ENCODE data around the gene JARID2. TPM values are rescaled to one million over a fixed set of nuclear protein-coding genes. Genes with fewer than 3 reads are reported as not detected.

JARID2 gene
- total and polyA plus RNA-seq, 10 of the 15 experiments (the other 5 are each of a cell fraction or from before 2014, with no cell fraction given) = 4.2 to 21.6 (median 11.7) TPM

DNA sequence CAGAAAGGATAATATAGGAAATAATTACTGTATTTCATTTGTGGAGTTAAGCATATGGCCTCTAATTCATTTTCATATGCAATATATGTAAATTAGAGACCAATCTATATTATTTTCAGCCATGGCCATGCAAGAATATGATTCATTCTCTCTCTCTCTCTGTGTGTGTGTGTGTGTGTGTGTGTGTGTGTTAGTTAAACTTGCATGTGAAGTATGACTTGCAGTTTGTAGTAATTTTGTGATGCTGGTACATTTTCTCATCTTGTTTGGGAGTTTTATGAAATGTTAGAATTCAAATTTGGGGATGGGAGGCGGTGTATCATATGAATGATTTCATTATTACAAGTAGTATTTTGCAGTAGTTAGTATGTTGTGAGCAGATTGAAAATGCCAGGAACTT, 74.8 kb downstream of the JARID2 start:
- ChIA-PET SMC1A (ENCODE audit: uncharacterized antibody, unreplicated experiment) (interaction anchor here (0.8 to 13.2 kb wide), 13 partner anchors 9 to 114 kb away, joined by 3 to 301 read pairs (median 10); no protein-coding TSS in a partner anchor), RAD21 (ENCODE audit: unreplicated experiment) (interaction anchor here (0.6 to 9.3 kb wide), 12 partner anchors 10 to 138 kb away, joined by 3 to 75 read pairs (median 5); no protein-coding TSS in a partner anchor), POLR2A (interaction anchor here (0.6 to 3.3 kb wide), 15 partner anchors 9 to 67 kb away, joined by 3 to 13 read pairs (median 4); no protein-coding TSS in a partner anchor), CTCF (interaction anchor here (0.8 to 14.2 kb wide), 9 partner anchors 12 to 885 kb away, joined by 3 to 146 read pairs (median 5); no protein-coding TSS in a partner anchor)
- Histone ChIP-seq H3K9ac (ENCODE audit: control insufficient read depth, insufficient read depth, low read length) (no peak overlapping the region), H3K9me3 (replicated peaks; ENCODE audit: control insufficient read depth, insufficient read depth, low read length) (no peaks in the 10 kb centered on the region), H3K79me2 (ENCODE audit: control insufficient read depth, insufficient read depth, low read length) (peaks cover 96% of the 10 kb centered on the region), H3K4me1 (ENCODE audit: control insufficient read depth, insufficient read depth, low read length) (peaks cover 64% of the 10 kb centered on the region), H3K27me3 (replicated peaks in 1 of 2; ENCODE audit: control insufficient read depth in 2 of 2, insufficient read depth in 2 of 2, low read length in 1 of 2) (no peaks in the 10 kb centered on the region), H3K4me2 (ENCODE audit: control insufficient read depth, insufficient read depth) (peak overlapping the region; percentile 76), H3K36me3 (ENCODE audit: control insufficient read depth in 2 of 2, insufficient read depth in 2 of 2, low read length in 1 of 2) (no peaks in the 10 kb centered on the region; a peak in 1 of 4 replicates), H3K27ac (ENCODE audit: control insufficient read depth, insufficient read depth) (0 out of 2 replicates have a peak overlapping the region, but pooled peaks have one; percentile 50), H2AFZ (ENCODE audit: control insufficient read depth, low read depth, low read length) (no peak overlapping the region), H4K20me1 (ENCODE audit: control insufficient read depth, insufficient read depth) (no peaks in the 10 kb centered on the region), H3K4me3 (peak overlapping the region; percentile 44; the same call in 1 of the 2 replicates)
- no TSS peak for BruUV-seq (replicated peaks)
- in situ Hi-C loops (cut with MboI) (no loop called here), intact Hi-C loops (cut with micrococcal nuclease; ENCODE audit: unreplicated experiment) (loop anchor here (10.0 kb wide), 1 partner anchor 304 kb away; no protein-coding TSS in a partner anchor)
- TF ChIP-seq ATF7 (IDR thresholded peaks at IDR 0.05; ENCODE audit: low read depth) (peak; percentile 45; the same call in 1 of the 2 replicates), EP300 (IDR thresholded peaks at IDR 0.05; ENCODE audit: borderline replicate concordance in 1 of 2, control insufficient read depth in 1 of 2, low read depth in 2 of 2, low read length in 2 of 2) (0 out of 4 replicates have a peak, but pooled peaks of 1 of the 2 experiments have one; percentile 11), RCOR1 (conservative IDR thresholded peaks at IDR 0.05; ENCODE audit: low read depth, low read length) (no peak)
- ATAC-seq (no peak), FAIRE-seq (no peak), DNase-seq (ENCODE audit: low read depth, low spot score) (no peak)
- WGBS (ENCODE audit: insufficient coverage, insufficient replicate concordance, low lambda C conversion rate, missing lambda C conversion rate) = 100% methylated on average over 1 of the region's 1 CpG

- RAD21 ChIA-PET (ENCODE audit: unreplicated experiment) = interaction anchor here (0.7 to 9.3 kb wide), 15 partner anchors 9 to 142 kb away, joined by 3 to 75 read pairs (median 5); no protein-coding TSS in a partner anchor
- SMC1A ChIA-PET (ENCODE audit: uncharacterized antibody, unreplicated experiment) = interaction anchor here (0.6 to 13.2 kb wide), 22 partner anchors 10 to 170 kb away, joined by 3 to 301 read pairs (median 5); no protein-coding TSS in a partner anchor
- H3K27me3 ChIP-seq (replicated peaks in 1 of 2; ENCODE audit: control insufficient read depth in 2 of 2, insufficient read depth in 2 of 2, low read length in 1 of 2) = no peaks in the 10 kb centered on the region
- H3K79me2 ChIP-seq (ENCODE audit: control insufficient read depth, insufficient read depth, low read length) = peaks cover 97% of the 10 kb centered on the region
- WGBS (ENCODE audit: insufficient coverage, insufficient replicate concordance, low lambda C conversion rate, missing lambda C conversion rate) = 40% methylated on average over 1 of the region's 1 CpG
- DNase-seq (ENCODE audit: low read depth, low spot score) (no peak), FAIRE-seq (no peak), ATAC-seq (no peak)
- no peak overlapping the region for H3K9ac ChIP-seq (ENCODE audit: control insufficient read depth, insufficient read depth, low read length)
- in situ Hi-C loops (cut with MboI) (no loop called here), intact Hi-C loops (cut with micrococcal nuclease; ENCODE audit: unreplicated experiment) (loop anchor here (10.0 kb wide), 1 partner anchor 303 kb away; no protein-coding TSS in a partner anchor)
- POLR2A ChIA-PET = interaction anchor here (0.7 to 3.3 kb wide), 18 partner anchors 9 to 89 kb away, joined by 3 to 13 read pairs (median 5); no protein-coding TSS in a partner anchor
- peak overlapping the region; percentile 36; the same call in 1 of the 2 replicates for H3K4me3 ChIP-seq
- no peak overlapping the region for H2AFZ ChIP-seq (ENCODE audit: control insufficient read depth, low read depth, low read length)
- H3K36me3 ChIP-seq (ENCODE audit: control insufficient read depth in 2 of 2, insufficient read depth in 2 of 2, low read length in 1 of 2) = no peaks in the 10 kb centered on the region; a peak in 1 of 4 replicates
- TF ChIP-seq HDAC6 (IDR thresholded peaks at IDR 0.05; ENCODE audit: unreplicated experiment) (no peak), CHD4 (IDR thresholded peaks at IDR 0.05) (no peak), SMAD5 (IDR thresholded peaks at IDR 0.05; ENCODE audit: low read depth) (no peak), KDM1A (IDR thresholded peaks at IDR 0.05; ENCODE audit: borderline replicate concordance) (no peak), MYC (IDR thresholded peaks at IDR 0.05; ENCODE audit: insufficient read depth, insufficient read length, insufficient replicate concordance, low read length, severe bottlenecking) (no peak), ELK1 (IDR thresholded peaks at IDR 0.05; ENCODE audit: low read depth, low read length) (no peak), ASH2L (IDR thresholded peaks at IDR 0.05; ENCODE audit: borderline replicate concordance, low read depth) (no peak), SUZ12 (IDR thresholded peaks at IDR 0.05; ENCODE audit: unreplicated experiment) (no peak)
- TF ChIP-seq, protein P1, sequence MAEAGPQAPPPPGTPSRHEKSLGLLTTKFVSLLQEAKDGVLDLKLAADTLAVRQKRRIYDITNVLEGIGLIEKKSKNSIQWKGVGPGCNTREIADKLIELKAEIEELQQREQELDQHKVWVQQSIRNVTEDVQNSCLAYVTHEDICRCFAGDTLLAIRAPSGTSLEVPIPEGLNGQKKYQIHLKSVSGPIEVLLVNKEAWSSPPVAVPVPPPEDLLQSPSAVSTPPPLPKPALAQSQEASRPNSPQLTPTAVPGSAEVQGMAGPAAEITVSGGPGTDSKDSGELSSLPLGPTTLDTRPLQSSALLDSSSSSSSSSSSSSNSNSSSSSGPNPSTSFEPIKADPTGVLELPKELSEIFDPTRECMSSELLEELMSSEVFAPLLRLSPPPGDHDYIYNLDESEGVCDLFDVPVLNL (IDR thresholded peaks at IDR 0.05; ENCODE audit: low read depth, low read length) = no peak
- H3K4me1 ChIP-seq (ENCODE audit: control insufficient read depth, insufficient read depth, low read length) = peaks cover 64% of the 10 kb centered on the region
- peak overlapping the region; percentile 78 for H3K27ac ChIP-seq (ENCODE audit: control insufficient read depth, insufficient read depth)
- no peaks in the 10 kb centered on the region for H4K20me1 ChIP-seq (ENCODE audit: control insufficient read depth, insufficient read depth)
- no TSS peak for BruUV-seq (replicated peaks)
- H3K4me2 ChIP-seq (ENCODE audit: control insufficient read depth, insufficient read depth) = peak overlapping the region; percentile 15; the same call in 1 of the 2 replicates
- no peaks in the 10 kb centered on the region for H3K9me3 ChIP-seq (replicated peaks; ENCODE audit: control insufficient read depth, insufficient read depth, low read length)
- CTCF ChIA-PET = interaction anchor here (0.8 to 14.2 kb wide), 11 partner anchors 10 to 119 kb away, joined by 3 to 146 read pairs (median 4); no protein-coding TSS in a partner anchor
These were observed 76.3 kb downstream of the JARID2 start for GRCh38 chr6:15322184-15322583.
